22Rv1 (cell line): ENCODE results near the gene HSP90B1.

Experiments used
- CTCF ChIP-seq: fragments of 450-650 bp; IDR thresholded peaks from 2 replicates; pipeline ENCODE4 v1.5.1; 2017; ENCODE audit warnings: mild to moderate bottlenecking
- ZFX ChIP-seq: fragments of 450-650 bp; IDR thresholded peaks from 2 replicates; pipeline ENCODE4 v1.6.1; 2017; ENCODE audit warnings: antibody characterized with exemption, borderline replicate concordance

- TF ChIP-seq CTCF, result peak; percentile 52
- TF ChIP-seq ZFX, result no peak
Observed at GRCh38 chr12:103965590-103966504, 35.6 kb downstream of the HSP90B1 start, which contains the start of gene TDG.
